ENCODE measurements around the gene RAD23A.
"Not testable (repeated sequence)": the region's sequence is repeated elsewhere in the genome, so short reads cannot be mapped to it uniquely, and the experiment has no call there.

Gene RAD23A

GRCh38 chr19:12947702-12948611 lies 2.3 kb downstream of the RAD23A start:
- H3K27me3 ChIP-seq (ENCODE audit: control insufficient read depth, insufficient read depth, low read length) = no peaks in the 10 kb centered on the region
- H3K79me2 ChIP-seq = peaks cover 20% of the 10 kb centered on the region
- H3K4me2 ChIP-seq (ENCODE audit: low read length) = no peak overlapping the region
- TF ChIP-seq, protein P1, sequence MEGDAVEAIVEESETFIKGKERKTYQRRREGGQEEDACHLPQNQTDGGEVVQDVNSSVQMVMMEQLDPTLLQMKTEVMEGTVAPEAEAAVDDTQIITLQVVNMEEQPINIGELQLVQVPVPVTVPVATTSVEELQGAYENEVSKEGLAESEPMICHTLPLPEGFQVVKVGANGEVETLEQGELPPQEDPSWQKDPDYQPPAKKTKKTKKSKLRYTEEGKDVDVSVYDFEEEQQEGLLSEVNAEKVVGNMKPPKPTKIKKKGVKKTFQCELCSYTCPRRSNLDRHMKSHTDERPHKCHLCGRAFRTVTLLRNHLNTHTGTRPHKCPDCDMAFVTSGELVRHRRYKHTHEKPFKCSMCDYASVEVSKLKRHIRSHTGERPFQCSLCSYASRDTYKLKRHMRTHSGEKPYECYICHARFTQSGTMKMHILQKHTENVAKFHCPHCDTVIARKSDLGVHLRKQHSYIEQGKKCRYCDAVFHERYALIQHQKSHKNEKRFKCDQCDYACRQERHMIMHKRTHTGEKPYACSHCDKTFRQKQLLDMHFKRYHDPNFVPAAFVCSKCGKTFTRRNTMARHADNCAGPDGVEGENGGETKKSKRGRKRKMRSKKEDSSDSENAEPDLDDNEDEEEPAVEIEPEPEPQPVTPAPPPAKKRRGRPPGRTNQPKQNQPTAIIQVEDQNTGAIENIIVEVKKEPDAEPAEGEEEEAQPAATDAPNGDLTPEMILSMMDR (IDR thresholded peaks at IDR 0.05) = no peak
- H3K4me3 ChIP-seq (ENCODE audit: low read depth, low read length) = no peak overlapping the region
- H3K27ac ChIP-seq = no peak overlapping the region
- no peaks in the 10 kb centered on the region for H3K36me3 ChIP-seq (ENCODE audit: control insufficient read depth, insufficient read depth, low read length)
- no peak overlapping the region for H3K9ac ChIP-seq
- peaks cover 7% of the 10 kb centered on the region for H3K4me1 ChIP-seq
- H2AFZ ChIP-seq = no peak overlapping the region
- H3K9me3 ChIP-seq (ENCODE audit: control insufficient read depth, low read length) = no peaks in the 10 kb centered on the region

DNA sequence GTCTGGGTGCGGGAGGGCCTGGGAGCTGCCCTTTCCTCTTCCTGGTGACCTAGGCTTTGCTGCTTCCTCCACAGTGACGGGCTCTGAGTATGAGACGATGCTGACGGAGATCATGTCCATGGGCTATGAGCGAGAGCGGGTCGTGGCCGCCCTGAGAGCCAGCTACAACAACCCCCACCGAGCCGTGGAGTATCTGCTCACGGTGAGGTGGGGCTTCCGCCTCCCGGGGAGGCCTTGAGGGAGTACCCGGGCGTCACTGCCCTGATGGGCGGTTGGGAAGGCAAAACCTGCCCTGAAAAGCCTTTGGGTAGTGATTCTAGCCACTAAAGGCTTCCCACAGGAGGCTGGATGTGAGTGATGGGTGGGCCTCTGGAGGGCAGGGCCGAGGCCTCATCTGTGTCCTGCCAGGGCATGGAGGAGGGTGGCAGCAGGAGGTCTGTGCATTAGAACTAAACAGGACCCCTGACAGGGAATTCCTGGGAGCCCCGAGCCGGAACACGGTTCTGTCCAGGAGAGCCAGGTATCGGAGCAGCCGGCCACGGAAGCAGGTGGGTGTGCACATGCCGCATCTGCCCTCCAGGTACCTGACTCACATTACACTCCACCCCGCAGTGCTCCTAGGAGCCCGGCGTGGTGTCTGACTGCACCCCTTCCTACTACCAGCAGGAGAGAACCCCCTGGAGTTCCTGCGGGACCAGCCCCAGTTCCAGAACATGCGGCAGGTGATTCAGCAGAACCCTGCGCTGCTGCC lies 3.1 kb downstream of the RAD23A start:
- Histone ChIP-seq H3K79me2 (peaks cover 20% of the 10 kb centered on the region), H2AFZ (no peak overlapping the region), H3K9me3 (ENCODE audit: control insufficient read depth, low read length) (no peaks in the 10 kb centered on the region), H3K27me3 (ENCODE audit: control insufficient read depth, insufficient read depth, low read length) (no peaks in the 10 kb centered on the region), H3K36me3 (ENCODE audit: control insufficient read depth, insufficient read depth, low read length) (no peaks in the 10 kb centered on the region), H3K9ac (no peak overlapping the region), H3K27ac (no peak overlapping the region), H3K4me2 (ENCODE audit: low read length) (no peak overlapping the region), H3K4me1 (peaks cover 7% of the 10 kb centered on the region), H3K4me3 (ENCODE audit: low read depth, low read length) (no peak overlapping the region)
- TF ChIP-seq, protein P1 (IDR thresholded peaks at IDR 0.05) = no peak

DNA sequence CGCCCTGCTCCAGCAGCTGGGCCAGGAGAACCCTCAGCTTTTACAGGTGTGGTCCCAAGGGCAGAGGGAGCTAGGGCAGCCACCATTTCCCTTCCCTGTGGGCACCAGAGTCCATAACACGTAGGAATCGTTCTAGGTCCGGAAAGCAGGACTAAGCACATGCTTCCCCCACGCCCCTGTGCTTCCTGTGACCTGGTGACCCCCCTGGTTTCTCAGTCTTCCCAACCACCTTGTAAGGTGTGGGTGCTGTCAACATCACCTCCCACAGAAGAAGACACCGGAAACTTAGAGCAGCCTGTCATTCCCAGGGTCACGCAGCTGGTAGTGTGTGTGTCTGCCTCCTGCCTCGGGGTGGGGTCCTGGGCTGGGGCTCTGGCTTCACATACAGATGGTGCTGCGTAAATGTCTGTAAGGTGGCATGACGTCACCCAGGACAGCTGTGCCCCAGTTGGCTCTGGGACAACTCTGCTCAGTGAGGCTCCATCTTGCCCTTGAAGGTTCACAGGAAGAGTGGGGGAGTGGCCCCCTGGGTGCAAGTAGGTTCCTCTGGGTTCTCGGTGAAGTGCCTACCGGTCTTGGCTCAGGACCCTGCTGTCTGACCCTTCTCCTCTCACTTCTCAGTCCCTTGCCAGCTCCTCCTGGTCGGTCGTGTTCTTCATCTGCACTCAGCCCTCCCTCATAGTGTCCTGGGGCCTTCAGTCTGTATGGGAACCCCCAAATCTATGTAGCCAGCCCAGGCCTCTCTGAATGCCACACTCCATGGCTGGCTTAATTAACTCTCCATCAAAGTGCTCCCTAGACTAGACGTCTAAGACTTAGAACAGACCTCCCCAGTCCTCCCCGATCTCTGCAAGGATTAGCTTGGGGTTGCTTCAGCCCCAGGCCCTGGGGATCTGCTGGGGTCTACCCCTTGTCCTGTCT lies 4.0 kb downstream of the RAD23A start:
- H3K4me2 ChIP-seq (ENCODE audit: low read length) = no peak overlapping the region
- H3K79me2 ChIP-seq = peaks cover 20% of the 10 kb centered on the region
- H3K27me3 ChIP-seq (ENCODE audit: control insufficient read depth, insufficient read depth, low read length) = no peaks in the 10 kb centered on the region
- H3K9me3 ChIP-seq (ENCODE audit: control insufficient read depth, low read length) = no peaks in the 10 kb centered on the region
- H3K4me1 ChIP-seq = peaks cover 8% of the 10 kb centered on the region
- no peaks in the 10 kb centered on the region for H3K36me3 ChIP-seq (ENCODE audit: control insufficient read depth, insufficient read depth, low read length)
- H3K27ac ChIP-seq = no peak overlapping the region
- H2AFZ ChIP-seq = no peak overlapping the region
- H3K4me3 ChIP-seq (ENCODE audit: low read depth, low read length) = no peak overlapping the region
- H3K9ac ChIP-seq = no peak overlapping the region
- TF ChIP-seq, protein P1 (IDR thresholded peaks at IDR 0.05) = no peak

- not testable (repeated sequence) for H3K27me3 ChIP-seq (ENCODE audit: control insufficient read depth, insufficient read depth, low read length); H3K4me2 ChIP-seq (ENCODE audit: low read length); H3K36me3 ChIP-seq (ENCODE audit: control insufficient read depth, insufficient read depth, low read length); H3K9me3 ChIP-seq (ENCODE audit: control insufficient read depth, low read length); H3K4me1 ChIP-seq; H2AFZ ChIP-seq; H3K9ac ChIP-seq; H3K27ac ChIP-seq; H3K4me3 ChIP-seq (ENCODE audit: low read depth, low read length)
- H3K79me2 ChIP-seq = peaks cover 14% of the 10 kb centered on the region
Measured at GRCh38 chr19:12952050-12952449, 6.4 kb downstream of the RAD23A start.
